ENCODE measurements around the gene MMP25.
"Not testable (repeated sequence)": the region's sequence is repeated elsewhere in the genome, so short reads cannot be mapped to it uniquely, and the experiment has no call there.

DNA sequence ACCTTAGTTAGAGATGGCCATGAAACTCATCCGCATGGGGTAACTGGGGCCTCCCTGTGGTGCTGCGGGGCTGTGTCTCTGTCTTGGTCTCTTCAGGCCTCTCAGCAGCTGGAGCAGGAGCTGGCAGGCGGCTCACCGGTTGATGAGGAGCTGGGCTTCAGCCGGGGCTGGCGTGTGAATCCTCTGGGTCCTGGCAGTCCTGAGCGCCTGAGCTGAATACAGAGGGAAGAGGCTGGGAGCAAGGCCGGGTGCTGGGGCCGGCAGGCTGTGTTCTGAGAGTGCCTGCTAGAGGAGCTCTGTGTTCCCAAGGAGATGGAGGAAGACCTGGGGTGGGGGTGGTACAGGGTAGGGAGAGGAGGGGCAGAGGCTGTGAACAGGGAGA is 9.4 kb downstream of the MMP25 start:
- TF ChIP-seq POLR2A (IDR thresholded peaks at IDR 0.05), result not testable (repeated sequence)
- TF ChIP-seq, protein P1, sequence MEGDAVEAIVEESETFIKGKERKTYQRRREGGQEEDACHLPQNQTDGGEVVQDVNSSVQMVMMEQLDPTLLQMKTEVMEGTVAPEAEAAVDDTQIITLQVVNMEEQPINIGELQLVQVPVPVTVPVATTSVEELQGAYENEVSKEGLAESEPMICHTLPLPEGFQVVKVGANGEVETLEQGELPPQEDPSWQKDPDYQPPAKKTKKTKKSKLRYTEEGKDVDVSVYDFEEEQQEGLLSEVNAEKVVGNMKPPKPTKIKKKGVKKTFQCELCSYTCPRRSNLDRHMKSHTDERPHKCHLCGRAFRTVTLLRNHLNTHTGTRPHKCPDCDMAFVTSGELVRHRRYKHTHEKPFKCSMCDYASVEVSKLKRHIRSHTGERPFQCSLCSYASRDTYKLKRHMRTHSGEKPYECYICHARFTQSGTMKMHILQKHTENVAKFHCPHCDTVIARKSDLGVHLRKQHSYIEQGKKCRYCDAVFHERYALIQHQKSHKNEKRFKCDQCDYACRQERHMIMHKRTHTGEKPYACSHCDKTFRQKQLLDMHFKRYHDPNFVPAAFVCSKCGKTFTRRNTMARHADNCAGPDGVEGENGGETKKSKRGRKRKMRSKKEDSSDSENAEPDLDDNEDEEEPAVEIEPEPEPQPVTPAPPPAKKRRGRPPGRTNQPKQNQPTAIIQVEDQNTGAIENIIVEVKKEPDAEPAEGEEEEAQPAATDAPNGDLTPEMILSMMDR (IDR thresholded peaks at IDR 0.05), result not testable (repeated sequence)
